HG03135 (cell line): Measurements from ENCODE around the gene CDKN2AIP.

Experiments used
- ATAC-seq: cut with Tn5 transposase; IDR thresholded peaks from one replicate; pipeline ENCODE4 v1.9.1; 2021; ENCODE audit warnings: mild to moderate bottlenecking, moderate library complexity; ENCODE audit not compliant: unreplicated experiment

Gene CDKN2AIP

GRCh38 chr4:183492791-183493222 is 48.4 kb downstream of the CDKN2AIP start:
- no peak for ATAC-seq

GRCh38 chr4:183493246-183493645 is 48.8 kb downstream of the CDKN2AIP start:
- no peak for ATAC-seq

- no peak for ATAC-seq
These were observed 50.7 kb downstream of the CDKN2AIP start for GRCh38 chr4:183495184-183495583.
